DOHH2 (cell line): ENCODE data around the gene NLRP14.

Experiments used
- H3F3A ChIP-seq: fragments of 200-600 bp; sonication (generic), shearing (Covaris generic); 2 replicates; pipeline ENCODE4 v1.6.0; 2016; ENCODE audit warnings: antibody characterized with exemption, mild to moderate bottlenecking; ENCODE audit not compliant: control insufficient read depth, insufficient read depth
- H3K27ac ChIP-seq: fragments of 200-600 bp; sonication (generic); 2 replicates; pipeline ENCODE4 v1.5.1; 2014; ENCODE audit warnings: low read depth, mild to moderate bottlenecking, low read length, moderate library complexity
- H3K27me3 ChIP-seq: fragments of 200-600 bp; sonication (generic); 2 replicates; pipeline ENCODE4 v1.6.1; 2014; ENCODE audit warnings: mild to moderate bottlenecking, low read length, mixed read lengths; ENCODE audit not compliant: control insufficient read depth
- H3K36me3 ChIP-seq: fragments of 200-600 bp; sonication (generic); 2 replicates; pipeline ENCODE4 v1.6.1; 2014; ENCODE audit warnings: mild to moderate bottlenecking, low read length, moderate library complexity, mixed read lengths; ENCODE audit not compliant: control insufficient read depth
- H3K4me1 ChIP-seq: fragments of 200-600 bp; sonication (generic); 2 replicates; pipeline ENCODE4 v1.6.1; 2014; ENCODE audit warnings: mild to moderate bottlenecking, low read length, mixed read lengths; ENCODE audit not compliant: control insufficient read depth
- H3K4me2 ChIP-seq: fragments of 200-600 bp; sonication (generic); 2 replicates; pipeline ENCODE4 v1.6.0; 2014; ENCODE audit warnings: mild to moderate bottlenecking, low read length, moderate library complexity
- H3K4me3 ChIP-seq: fragments of 200-600 bp; sonication (generic); 2 replicates; pipeline ENCODE4 v1.5.1; 2014; ENCODE audit warnings: mild to moderate bottlenecking, low read length, mixed read lengths
- H3K79me2 ChIP-seq: fragments of 200-600 bp; sonication (generic); 2 replicates; pipeline ENCODE4 v1.6.1; 2014; ENCODE audit warnings: mild to moderate bottlenecking, low read length, mixed read lengths; ENCODE audit not compliant: control insufficient read depth
- H3K9me2 ChIP-seq: fragments of 200-600 bp; sonication (generic); replicated peaks from 2 replicates; pipeline ENCODE4 v1.6.1; 2014; ENCODE audit warnings: mild to moderate bottlenecking, low read length, mixed read lengths; ENCODE audit not compliant: control insufficient read depth
- H3K9me3 ChIP-seq: fragments of 200-600 bp; sonication (generic); 2 replicates; pipeline ENCODE4 v1.6.1; 2014; ENCODE audit warnings: antibody characterized with exemption, low read length, mixed read lengths; ENCODE audit not compliant: control insufficient read depth, insufficient read depth
- H4K20me1 ChIP-seq: fragments of 200-600 bp; sonication (generic); 2 replicates; pipeline ENCODE4 v1.6.0; 2014; ENCODE audit warnings: low read depth, mild to moderate bottlenecking, antibody characterized with exemption, low read length, moderate library complexity; ENCODE audit not compliant: control insufficient read depth, insufficient read depth
- CTCF ChIP-seq: fragments of 200-600 bp; sonication (generic); IDR thresholded peaks from one replicate; pipeline ENCODE4 v1.5.1; 2014; ENCODE audit warnings: antibody characterized with exemption, mild to moderate bottlenecking, low read depth, low read length; ENCODE audit not compliant: poor library complexity, severe bottlenecking
- EZH2phosphoT487 ChIP-seq: fragments of 200-600 bp; sonication (generic); IDR thresholded peaks from 2 replicates; pipeline ENCODE4 v1.6.1; 2017; ENCODE audit warnings: borderline replicate concordance, mild to moderate bottlenecking, antibody characterized with exemption, low read length, moderate library complexity, mixed read lengths

NLRP14 gene

GRCh38 chr11:7021318-7021717, 1.0 kb downstream of the NLRP14 start:
- Histone ChIP-seq H3K4me1 (no peaks in the 10 kb centered on the region), H3K27me3 (no peaks in the 10 kb centered on the region), H3K4me3 (no peak overlapping the region), H3K4me2 (no peak overlapping the region), H3K9me2 (no peaks in the 10 kb centered on the region), H3K36me3 (no peaks in the 10 kb centered on the region), H4K20me1 (no peaks in the 10 kb centered on the region), H3K27ac (no peak overlapping the region), H3K9me3 (no peaks in the 10 kb centered on the region; the same call in 1 of the 2 replicates), H3F3A (no peaks in the 10 kb centered on the region), H3K79me2 (no peaks in the 10 kb centered on the region)
- TF ChIP-seq EZH2phosphoT487 = no peak
- no peak for TF ChIP-seq CTCF

GRCh38 chr11:7028141-7028540, 7.9 kb downstream of the NLRP14 start:
- no peaks in the 10 kb centered on the region for H3K27me3 ChIP-seq

GRCh38 chr11:7030836-7031235, 10.6 kb downstream of the NLRP14 start:
- Histone ChIP-seq H3F3A (no peaks in the 10 kb centered on the region), H3K27ac (no peak overlapping the region), H3K27me3 (no peaks in the 10 kb centered on the region), H3K4me3 (no peak overlapping the region), H3K9me3 (no peaks in the 10 kb centered on the region), H3K4me1 (no peaks in the 10 kb centered on the region), H3K9me2 (no peaks in the 10 kb centered on the region), H3K36me3 (no peaks in the 10 kb centered on the region), H4K20me1 (no peaks in the 10 kb centered on the region), H3K79me2 (no peaks in the 10 kb centered on the region), H3K4me2 (no peak overlapping the region)
- TF ChIP-seq CTCF (no peak), EZH2phosphoT487 (no peak)

More at GRCh38 chr11:7028141-7028540, 7.9 kb downstream of the NLRP14 start:
- no peak overlapping the region for H3K27ac ChIP-seq
- H3F3A ChIP-seq = no peaks in the 10 kb centered on the region
- H3K36me3 ChIP-seq = no peaks in the 10 kb centered on the region
- no peak overlapping the region for H3K4me2 ChIP-seq
- H4K20me1 ChIP-seq = no peaks in the 10 kb centered on the region
- no peaks in the 10 kb centered on the region for H3K9me2 ChIP-seq
- H3K79me2 ChIP-seq = no peaks in the 10 kb centered on the region
- no peaks in the 10 kb centered on the region for H3K4me1 ChIP-seq
- H3K4me3 ChIP-seq = no peak overlapping the region
- TF ChIP-seq EZH2phosphoT487 = no peak
- TF ChIP-seq CTCF = no peak
- H3K9me3 ChIP-seq = no peaks in the 10 kb centered on the region; the same call in 1 of the 2 replicates
